ENCODE data around the gene GPC6. TPM values are rescaled to one million over a fixed set of nuclear protein-coding genes. Genes with fewer than 3 reads are reported as not detected.
"Not testable (repeated sequence)": the region's sequence is repeated elsewhere in the genome, so short reads cannot be mapped to it uniquely, and the experiment has no call there.

Gene GPC6
- total RNA-seq, 1 donor from 2014 or later: 8.4 TPM

GRCh38 chr13:93307651-93308050 lies 81.0 kb downstream of the GPC6 start:
- intact Hi-C loops (cut with DNase I): no loop called here
- ATAC-seq (no peak), DNase-seq (no peak)
- TF ChIP-seq CTCF (IDR thresholded peaks at IDR 0.05): no peak
- H3K9me3 ChIP-seq: no peaks in the 10 kb centered on the region
- H3K36me3 ChIP-seq: no peaks in the 10 kb centered on the region
- no peaks in the 10 kb centered on the region for H3K4me1 ChIP-seq
- H3K4me3 ChIP-seq: no peak overlapping the region
- no peaks in the 10 kb centered on the region for H3K27me3 ChIP-seq
- no peak overlapping the region for H3K27ac ChIP-seq

- Histone ChIP-seq H3K9me3 (no peaks in the 10 kb centered on the region), H3K36me3 (no peaks in the 10 kb centered on the region), H3K27ac (no peak overlapping the region), H3K4me3 (no peak overlapping the region), H3K4me1 (no peaks in the 10 kb centered on the region), H3K27me3 (no peaks in the 10 kb centered on the region)
- peak; percentile 29 for ATAC-seq
- no peak for DNase-seq
- intact Hi-C loops (cut with DNase I): no loop called here
- no peak for TF ChIP-seq CTCF (IDR thresholded peaks at IDR 0.05)
These were observed 83.4 kb downstream of the GPC6 start for GRCh38 chr13:93309886-93310523.

GRCh38 chr13:93316841-93317240 lies 90.2 kb downstream of the GPC6 start:
- H3K36me3 ChIP-seq: no peaks in the 10 kb centered on the region
- H3K27me3 ChIP-seq: no peaks in the 10 kb centered on the region
- no peak for TF ChIP-seq CTCF (IDR thresholded peaks at IDR 0.05)
- ATAC-seq: no peak
- DNase-seq: no peak
- no peak overlapping the region for H3K27ac ChIP-seq
- no peaks in the 10 kb centered on the region for H3K9me3 ChIP-seq
- H3K4me1 ChIP-seq: no peaks in the 10 kb centered on the region
- intact Hi-C loops (cut with DNase I): no loop called here
- no peak overlapping the region for H3K4me3 ChIP-seq

- intact Hi-C loops (cut with DNase I): no loop called here
- ATAC-seq: peak; percentile 63
- DNase-seq: no peak
- Histone ChIP-seq H3K9me3 (no peaks in the 10 kb centered on the region), H3K27ac (no peak overlapping the region), H3K36me3 (no peaks in the 10 kb centered on the region), H3K27me3 (no peaks in the 10 kb centered on the region), H3K4me1 (no peaks in the 10 kb centered on the region), H3K4me3 (no peak overlapping the region)
- TF ChIP-seq CTCF (IDR thresholded peaks at IDR 0.05): no peak
These were observed 92.1 kb downstream of the GPC6 start for GRCh38 chr13:93318534-93319254.

GRCh38 chr13:93320942-93321341 lies 94.3 kb downstream of the GPC6 start:
- Histone ChIP-seq H3K4me1 (no peaks in the 10 kb centered on the region), H3K27ac (no peak overlapping the region), H3K27me3 (no peaks in the 10 kb centered on the region), H3K36me3 (no peaks in the 10 kb centered on the region), H3K9me3 (no peaks in the 10 kb centered on the region), H3K4me3 (no peak overlapping the region)
- no peak for ATAC-seq
- intact Hi-C loops (cut with DNase I): no loop called here
- TF ChIP-seq CTCF (IDR thresholded peaks at IDR 0.05): no peak
- DNase-seq: no peak

GRCh38 chr13:93323880-93324279 lies 97.3 kb downstream of the GPC6 start:
- ATAC-seq; DNase-seq; intact Hi-C loops (cut with DNase I); H3K4me1 ChIP-seq; H3K27me3 ChIP-seq; H3K36me3 ChIP-seq; H3K9me3 ChIP-seq; H3K4me3 ChIP-seq; H3K27ac ChIP-seq: not testable (repeated sequence)

Data from upper lobe of right lung (tissue), 1 donor.